HG03571 (cell line): Measurements from ENCODE around the gene DAB1.

Source experiments
- ATAC-seq: cut with Tn5 transposase; IDR thresholded peaks from one replicate; pipeline ENCODE4 v1.9.1; 2021; ENCODE audit not compliant: unreplicated experiment

The DAB1 gene

DNA sequence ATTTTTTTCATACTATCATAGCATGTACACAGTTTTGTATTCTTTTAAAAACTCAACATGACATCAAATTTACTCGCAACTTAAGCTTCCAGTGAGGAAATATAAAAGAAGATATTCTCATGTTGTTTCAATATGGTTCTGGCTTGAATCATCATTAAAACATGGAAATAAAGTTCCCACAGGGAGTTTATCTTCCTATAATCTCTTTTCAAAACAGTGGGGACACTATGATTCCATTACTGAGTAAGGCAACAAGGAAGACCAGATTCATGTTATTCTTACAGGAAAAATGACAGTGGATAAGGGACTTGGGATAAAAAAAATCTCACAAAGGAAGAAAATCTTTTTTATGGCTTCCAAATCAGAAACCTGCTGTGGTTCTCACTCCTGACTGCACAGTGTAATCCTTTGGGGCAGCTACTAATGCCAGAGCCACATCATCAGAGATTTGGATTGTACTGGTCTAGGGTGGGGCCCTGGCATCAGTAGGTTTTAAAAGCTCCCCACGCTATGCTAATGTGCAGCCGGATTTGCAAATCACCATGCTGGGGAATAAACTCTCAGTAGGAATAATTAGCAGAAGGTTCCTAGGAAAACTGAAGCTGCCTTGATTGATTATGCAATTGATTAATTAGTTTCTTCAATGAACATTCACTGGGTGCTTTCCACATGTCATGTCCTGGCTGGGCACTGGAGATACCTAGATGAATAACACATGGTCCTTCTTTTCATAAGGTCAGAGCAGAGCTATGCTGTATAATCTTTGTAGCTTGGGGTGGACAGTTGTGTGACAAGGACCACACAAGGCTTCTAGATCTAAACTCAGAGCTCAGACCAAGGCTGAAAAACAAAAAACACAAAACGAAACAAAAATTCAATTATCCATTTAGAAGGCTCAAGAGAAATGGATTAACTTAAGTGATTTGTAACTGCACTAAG is 386.9 kb downstream of the DAB1 start:
- ATAC-seq = no peak

- no peak for ATAC-seq
Measured at GRCh38 chr1:57034713-57035112, 389.1 kb downstream of the DAB1 start.

- ATAC-seq = no peak
Measured at GRCh38 chr1:57033222-57034001, 390.4 kb downstream of the DAB1 start.

GRCh38 chr1:57026624-57027354 is 397.1 kb downstream of the DAB1 start:
- no peak for ATAC-seq

DNA sequence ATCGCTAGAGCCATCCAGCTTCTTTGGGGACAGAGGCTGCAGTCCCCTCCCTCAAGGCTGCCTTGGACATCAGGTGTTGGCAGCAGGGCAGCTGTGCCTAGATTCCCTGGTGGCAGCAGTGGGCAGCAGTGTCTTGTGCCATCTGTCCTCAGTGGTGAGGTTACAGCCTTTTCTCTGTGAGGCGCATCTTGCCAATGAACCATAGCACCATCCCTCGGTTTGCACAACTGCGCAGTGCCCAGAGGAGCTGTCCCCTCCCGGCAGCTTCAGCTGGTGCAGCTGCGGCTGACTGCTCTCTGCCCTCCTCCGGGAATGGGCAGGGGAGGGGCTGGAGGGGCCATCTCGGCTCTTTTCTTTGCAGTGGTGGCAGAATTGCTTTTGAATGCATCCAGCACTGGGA is 399.0 kb downstream of the DAB1 start:
- no peak for ATAC-seq

DNA sequence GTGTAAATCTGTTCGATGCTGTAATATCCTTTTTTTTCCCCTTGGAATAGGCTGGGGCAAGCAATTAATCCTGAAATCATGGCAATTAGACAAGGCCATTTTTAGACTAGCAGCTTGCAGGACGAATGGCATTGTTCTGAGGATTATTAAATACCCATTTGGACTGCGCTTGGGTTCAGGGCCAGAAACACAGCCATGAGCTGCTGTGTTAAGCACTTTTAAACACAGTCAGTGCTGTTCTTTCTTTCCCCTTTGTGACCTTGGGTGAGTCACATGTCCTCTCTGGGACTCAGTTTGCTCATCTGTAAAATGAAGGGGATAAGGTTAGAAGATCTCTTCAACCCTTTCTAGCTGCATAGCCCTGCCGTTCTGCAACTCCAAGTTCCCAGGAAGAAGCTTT is 399.4 kb downstream of the DAB1 start:
- no peak for ATAC-seq

- ATAC-seq = no peak
Measured at GRCh38 chr1:57020216-57020615, 403.6 kb downstream of the DAB1 start.

DNA sequence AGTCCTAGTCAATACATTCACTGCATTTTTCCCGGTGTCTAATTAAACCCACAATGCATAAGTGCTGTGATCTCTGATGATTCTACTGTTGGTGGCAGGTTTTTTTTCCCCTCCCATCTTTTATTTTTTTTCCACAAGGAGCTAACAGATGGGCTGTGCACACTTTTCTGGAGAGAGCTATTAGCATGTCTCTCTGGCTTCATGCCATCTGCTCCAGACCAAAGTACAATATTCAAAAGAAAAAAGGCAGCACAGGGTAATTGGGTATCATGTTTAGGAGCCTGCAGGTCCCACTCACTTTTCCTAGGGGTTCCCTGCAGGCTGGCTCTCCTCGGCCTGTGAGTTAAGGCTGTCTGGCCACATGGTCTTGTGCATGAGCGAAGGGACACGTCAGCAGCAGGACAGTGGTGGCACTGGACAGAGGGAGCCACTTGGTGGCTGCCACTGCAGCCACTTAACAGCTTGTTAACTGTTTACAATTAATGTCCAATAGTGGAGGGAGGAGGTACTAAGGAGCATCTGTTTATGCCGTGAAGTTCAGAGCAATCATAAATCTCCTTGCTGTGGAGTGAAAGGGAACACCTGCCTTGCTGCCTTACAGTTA is 404.5 kb downstream of the DAB1 start:
- no peak for ATAC-seq

- ATAC-seq = no peak
Measured at GRCh38 chr1:57018119-57018518, 405.7 kb downstream of the DAB1 start.

DNA sequence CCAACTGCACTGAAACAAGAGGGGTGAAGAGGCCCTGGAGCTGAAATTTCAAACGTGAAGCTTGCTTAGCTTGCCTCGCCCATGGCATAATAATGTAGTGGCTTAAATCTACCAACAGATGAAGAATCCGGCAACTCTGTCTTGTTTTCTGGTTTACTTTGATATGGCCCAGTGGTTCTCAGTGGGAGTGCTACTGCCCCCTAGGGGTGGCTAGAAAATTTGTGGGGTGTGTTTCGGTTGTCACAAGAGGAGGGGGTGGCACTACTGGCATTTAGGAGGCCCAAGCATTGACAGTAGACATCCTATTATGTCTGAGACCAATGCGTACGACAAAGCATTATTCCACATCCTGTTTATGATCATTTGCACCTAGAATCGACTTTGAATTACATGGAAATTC is 406.1 kb downstream of the DAB1 start:
- no peak for ATAC-seq

GRCh38 chr1:57017200-57017599 is 406.7 kb downstream of the DAB1 start:
- no peak for ATAC-seq

GRCh38 chr1:57015071-57015470 is 408.8 kb downstream of the DAB1 start:
- no peak for ATAC-seq

GRCh38 chr1:57013522-57013921 is 410.3 kb downstream of the DAB1 start:
- ATAC-seq = no peak

- no peak for ATAC-seq
Measured at GRCh38 chr1:57012315-57012714, 411.5 kb downstream of the DAB1 start.

GRCh38 chr1:57010511-57010910 is 413.3 kb downstream of the DAB1 start:
- no peak for ATAC-seq

DNA sequence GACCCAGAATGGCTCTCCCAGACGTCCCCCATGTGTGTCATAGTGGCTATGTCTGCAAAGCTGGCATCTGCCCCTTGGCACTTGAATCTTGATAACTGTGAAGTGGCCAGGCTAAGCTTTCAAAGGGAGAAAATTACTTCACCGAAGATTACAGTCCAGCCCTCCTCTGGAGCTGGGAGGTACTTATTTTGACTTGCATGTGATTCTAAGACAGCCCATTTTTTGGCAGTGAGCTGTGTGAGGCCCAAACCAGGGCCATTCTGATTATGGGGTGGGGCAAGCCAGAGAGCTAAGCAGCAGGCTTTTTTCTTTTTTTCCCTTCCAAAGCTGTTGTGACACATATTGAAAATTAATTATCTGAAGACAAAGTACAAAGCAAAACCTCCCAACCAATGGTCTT is 415.9 kb downstream of the DAB1 start:
- ATAC-seq = no peak

DNA sequence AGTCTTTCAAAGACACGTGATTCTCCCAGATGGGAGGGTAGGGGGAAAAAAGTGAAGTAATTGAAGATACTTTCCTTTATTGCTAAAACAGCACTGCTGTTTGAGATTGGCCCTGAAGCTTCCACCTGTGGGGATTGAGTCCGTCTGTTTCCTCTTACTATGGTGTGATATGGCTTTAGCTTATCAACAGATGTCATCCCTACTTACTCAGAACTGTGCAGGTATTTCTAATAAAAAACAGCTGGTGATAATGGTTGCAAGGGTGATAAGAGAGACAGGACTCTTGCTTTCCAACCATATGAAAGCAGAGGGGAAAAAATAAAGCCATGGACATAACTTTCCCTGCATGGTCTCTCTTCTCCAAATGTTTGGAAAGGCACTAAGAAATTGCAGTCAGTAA is 416.4 kb downstream of the DAB1 start:
- no peak for ATAC-seq

- no peak for ATAC-seq
Measured at GRCh38 chr1:57003398-57004139, 420.3 kb downstream of the DAB1 start.

DNA sequence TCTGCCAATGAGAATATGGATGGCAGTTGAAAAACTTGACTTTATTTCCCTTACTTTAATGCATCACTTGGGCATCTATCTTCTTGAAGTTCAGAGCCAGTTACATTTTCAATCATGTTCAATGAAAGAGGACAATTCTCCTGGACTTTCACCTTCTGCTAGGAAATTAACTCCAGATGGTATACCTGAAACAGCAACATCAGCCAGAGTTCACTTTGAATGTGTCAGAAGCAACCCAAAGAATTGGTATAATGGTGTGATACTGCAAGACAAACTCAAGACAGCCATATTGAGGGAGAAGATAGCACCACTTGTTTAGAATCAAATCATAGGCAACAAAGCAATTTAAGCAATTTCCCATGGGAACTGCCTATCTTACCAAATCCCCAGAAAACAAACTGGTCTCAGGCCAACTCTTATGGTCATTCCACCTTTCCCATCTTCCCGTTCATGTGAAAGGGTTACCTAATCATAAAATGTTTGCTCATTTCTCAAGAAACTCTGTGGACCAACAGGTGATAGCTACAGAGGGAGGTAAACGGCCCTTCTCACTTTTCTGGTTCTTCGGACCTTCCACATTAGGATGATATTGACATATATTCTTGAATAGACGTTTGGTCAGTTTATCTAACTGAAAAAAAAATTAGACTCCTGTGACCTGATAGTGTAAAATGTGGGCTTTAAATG is 428.3 kb downstream of the DAB1 start:
- no peak for ATAC-seq

DNA sequence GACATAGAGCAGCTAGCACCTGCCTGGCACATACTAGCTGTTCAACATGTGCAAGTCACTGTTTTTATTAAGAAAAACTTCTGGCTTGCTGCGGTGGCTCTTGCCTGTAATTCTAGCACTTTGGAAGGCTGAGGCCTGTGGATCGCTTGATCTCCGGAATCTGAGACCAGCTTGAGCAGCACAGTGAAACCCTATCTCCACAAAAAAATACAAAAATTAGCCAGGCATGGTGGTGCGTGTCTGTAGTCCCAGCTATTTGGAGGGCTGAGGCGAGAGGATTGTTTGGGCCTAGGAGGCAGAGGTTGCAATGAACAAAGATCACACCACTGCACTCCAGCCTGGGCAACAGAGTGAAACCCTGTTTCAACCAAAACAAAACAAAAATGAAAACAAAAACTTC is 430.4 kb downstream of the DAB1 start:
- ATAC-seq = no peak
